DMS153 (cell line): ENCODE data around the gene CAMTA1.
"Not testable (repeated sequence)": the region's sequence is repeated elsewhere in the genome, so short reads cannot be mapped to it uniquely, and the experiment has no call there.

Experiments
- DNase-seq: peaks from one replicate; lab custom pipeline; 2025; lab: John Stamatoyannopoulos, UW

The CAMTA1 gene

GRCh38 chr1:7409278-7409677, 624.0 kb downstream of the CAMTA1 start:
- DNase-seq = no peak

- no peak for DNase-seq
Measured at GRCh38 chr1:7410156-7410555, 624.9 kb downstream of the CAMTA1 start.

GRCh38 chr1:7417618-7418017, 632.4 kb downstream of the CAMTA1 start:
- not testable (repeated sequence) for DNase-seq

- DNase-seq = no peak
Measured at GRCh38 chr1:7418442-7419080, 633.3 kb downstream of the CAMTA1 start.

GRCh38 chr1:7420098-7420445, 634.8 kb downstream of the CAMTA1 start:
- no peak for DNase-seq

- DNase-seq = no peak
Measured at GRCh38 chr1:7420470-7421100, 635.3 kb downstream of the CAMTA1 start.

GRCh38 chr1:7421471-7422075, 636.3 kb downstream of the CAMTA1 start:
- DNase-seq = no peak

GRCh38 chr1:7422081-7422480, 636.8 kb downstream of the CAMTA1 start:
- DNase-seq = no peak

GRCh38 chr1:7422561-7422960, 637.3 kb downstream of the CAMTA1 start:
- DNase-seq = no peak

- no peak for DNase-seq
Measured at GRCh38 chr1:7422966-7423365, 637.7 kb downstream of the CAMTA1 start.

- no peak for DNase-seq
Measured at GRCh38 chr1:7424352-7424890, 639.2 kb downstream of the CAMTA1 start.

GRCh38 chr1:7425229-7425628, 640.0 kb downstream of the CAMTA1 start:
- DNase-seq = no peak

- no peak for DNase-seq
Measured at GRCh38 chr1:7425771-7426170, 640.5 kb downstream of the CAMTA1 start.

- DNase-seq = no peak
Measured at GRCh38 chr1:7426780-7427604, 641.7 kb downstream of the CAMTA1 start.

GRCh38 chr1:7427605-7428300, 642.5 kb downstream of the CAMTA1 start:
- no peak for DNase-seq

- no peak for DNase-seq
Measured at GRCh38 chr1:7429290-7429689, 644.0 kb downstream of the CAMTA1 start.

- DNase-seq = no peak
Measured at GRCh38 chr1:7430047-7430608, 644.9 kb downstream of the CAMTA1 start.

GRCh38 chr1:7430691-7431090, 645.4 kb downstream of the CAMTA1 start:
- DNase-seq = no peak

- DNase-seq = peak; percentile 67
Measured at GRCh38 chr1:7432102-7432899, 647.0 kb downstream of the CAMTA1 start.

- DNase-seq = peak; percentile 33
Measured at GRCh38 chr1:7432900-7433380, 647.7 kb downstream of the CAMTA1 start.

- DNase-seq = no peak
Measured at GRCh38 chr1:7434566-7434965, 649.3 kb downstream of the CAMTA1 start.
